Activated CD8-positive, alpha-beta T cell treated with anti-CD3 and anti-CD28 coated beads for 36 hours (primary cell): ENCODE measurements around the gene CRMP1. TPM values are rescaled to one million over a fixed set of nuclear protein-coding genes. Genes with fewer than 3 reads are reported as not detected.

Source experiments
- ATAC-seq: fragments of 200-7000 bp; cut with Tn5 transposase; one replicate; pipeline ENCODE4 v1.10.0; 2021; ENCODE audit warnings: mild to moderate bottlenecking, moderate library complexity
- CTCF ChIA-PET: fragments of 350-600 bp; sonication (Branson Sonifier 250); formaldehyde crosslinking; loops from one replicate; lab custom pipeline; 2021; ENCODE audit warnings: antibody characterized with exemption; lab: Charles Lee
- POLR2A ChIA-PET: fragments of 350-600 bp; sonication (Branson Sonifier 250); formaldehyde crosslinking; loops from one replicate; lab custom pipeline; 2021; ENCODE audit warnings: antibody characterized with exemption; lab: Charles Lee
- DNase-seq: peaks from one replicate; pipeline ENCODE4 v3.0.0-alpha.2; 2020
- H3K27ac Mint-ChIP-seq: one replicate; pipeline ENCODE4 v1.8.0; 2021; ENCODE audit warnings: mild to moderate bottlenecking, mixed read lengths
- H3K27me3 Mint-ChIP-seq: one replicate; pipeline ENCODE4 v1.8.0; 2021; ENCODE audit warnings: mixed read lengths
- H3K36me3 Mint-ChIP-seq: one replicate; pipeline ENCODE4 v1.8.0; 2021; ENCODE audit warnings: low read depth, mixed read lengths
- H3K4me1 Mint-ChIP-seq: one replicate; pipeline ENCODE4 v1.8.0; 2021; ENCODE audit warnings: low read depth, mixed read lengths
- H3K4me3 Mint-ChIP-seq: one replicate; pipeline ENCODE4 v1.8.0; 2021; ENCODE audit warnings: mild to moderate bottlenecking, moderate library complexity, mixed read lengths
- H3K9me3 Mint-ChIP-seq: one replicate; pipeline ENCODE4 v1.8.0; 2021; ENCODE audit warnings: mixed read lengths
- CTCF ChIP-seq: fragments of 200-600 bp; IDR thresholded peaks from one replicate; pipeline ENCODE4 v1.8.0; 2022; ENCODE audit warnings: antibody characterized with exemption, mild to moderate bottlenecking
- intact Hi-C: fragments of 100-400 bp; cut with micrococcal nuclease; formaldehyde crosslinking; loops from one replicate; pipeline ENCODE4 v1.10.0; 2022
- total RNA-seq, 2 experiments: library from RNA; stranded (reverse); gene quantifications; one replicate each; pipeline ENCODE4 v1.2.3, GENCODE V29; 2021

The CRMP1 gene
- total RNA-seq, 2 experiments from 2014 or later, result not detected

GRCh38 chr4:5784021-5784420 is 108.9 kb downstream of the CRMP1 start:
- TF ChIP-seq CTCF, result no peak
- ChIA-PET POLR2A (no interaction called here), CTCF (no interaction called here)
- Mint-ChIP-seq H3K4me3 (no peak overlapping the region), H3K27me3 (no peaks in the 10 kb centered on the region), H3K4me1 (no peaks in the 10 kb centered on the region), H3K36me3 (no peaks in the 10 kb centered on the region), H3K27ac (no peak overlapping the region), H3K9me3 (no peaks in the 10 kb centered on the region)
- ATAC-seq (no peak), DNase-seq (no peak)
- intact Hi-C loops, result no loop called here

- no peak for DNase-seq
- Mint-ChIP-seq H3K36me3 (no peaks in the 10 kb centered on the region), H3K27me3 (no peaks in the 10 kb centered on the region), H3K27ac (no peak overlapping the region), H3K9me3 (no peaks in the 10 kb centered on the region), H3K4me1 (no peaks in the 10 kb centered on the region), H3K4me3 (no peak overlapping the region)
- intact Hi-C loops, result no loop called here
- no peak for TF ChIP-seq CTCF
- ChIA-PET POLR2A (no interaction called here), CTCF (no interaction called here)
- ATAC-seq, result no peak
Measured at GRCh38 chr4:5783486-5783885, 109.4 kb downstream of the CRMP1 start.

- ChIA-PET CTCF (no interaction called here), POLR2A (no interaction called here)
- Mint-ChIP-seq H3K4me3 (no peak overlapping the region), H3K27me3 (no peaks in the 10 kb centered on the region), H3K36me3 (no peaks in the 10 kb centered on the region), H3K27ac (no peak overlapping the region), H3K9me3 (no peaks in the 10 kb centered on the region), H3K4me1 (no peaks in the 10 kb centered on the region)
- intact Hi-C loops, result no loop called here
- no peak for ATAC-seq
- TF ChIP-seq CTCF, result no peak
- no peak for DNase-seq
Measured at GRCh38 chr4:5782829-5783476, 109.9 kb downstream of the CRMP1 start.

- Mint-ChIP-seq H3K27ac (no peak overlapping the region), H3K36me3 (no peaks in the 10 kb centered on the region), H3K4me1 (no peaks in the 10 kb centered on the region), H3K9me3 (peaks cover 7% of the 10 kb centered on the region), H3K27me3 (no peaks in the 10 kb centered on the region), H3K4me3 (no peak overlapping the region)
- DNase-seq (no peak), ATAC-seq (no peak)
- CTCF ChIA-PET, result no interaction called here
- TF ChIP-seq CTCF, result no peak
- intact Hi-C loops, result no loop called here
- POLR2A ChIA-PET, result no interaction called here
Measured at GRCh38 chr4:5781691-5782090, 111.2 kb downstream of the CRMP1 start.

DNA sequence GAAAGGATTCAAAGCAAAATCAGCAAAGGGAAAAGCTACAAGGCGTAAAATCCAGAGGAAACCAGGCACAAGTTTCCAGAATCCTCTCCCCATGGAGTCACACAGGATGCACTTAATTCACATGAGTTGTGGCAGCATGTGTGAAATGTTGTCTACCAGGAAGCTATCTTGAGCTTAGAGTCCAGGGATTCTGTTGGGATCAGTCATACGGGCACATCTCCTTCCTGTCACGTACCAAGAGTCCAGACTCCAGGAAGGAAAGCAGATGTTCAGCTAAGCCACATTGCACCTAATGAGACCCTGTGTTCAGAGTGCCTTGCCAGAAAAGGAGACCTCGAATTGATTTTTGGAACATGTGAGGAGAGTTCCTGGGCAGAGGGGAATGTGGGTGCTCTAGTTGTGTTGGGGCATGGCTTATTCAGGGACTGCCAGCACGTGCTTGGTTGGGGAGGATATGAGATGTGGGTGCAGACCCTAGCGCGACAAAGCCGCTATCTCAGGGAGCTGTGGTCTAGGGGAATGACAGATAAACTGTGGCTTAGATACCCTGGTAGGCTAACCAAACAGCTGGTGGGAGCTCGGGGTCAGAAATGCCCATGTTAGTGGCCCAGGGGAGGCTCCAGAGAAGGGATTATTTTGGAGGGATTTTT is 111.9 kb downstream of the CRMP1 start:
- ATAC-seq (no peak), DNase-seq (no peak)
- H3K27me3 Mint-ChIP-seq, result no peaks in the 10 kb centered on the region
- POLR2A ChIA-PET, result no interaction called here
- intact Hi-C loops, result no loop called here
- H3K9me3 Mint-ChIP-seq, result peaks cover 12% of the 10 kb centered on the region
- H3K36me3 Mint-ChIP-seq, result no peaks in the 10 kb centered on the region
- CTCF ChIA-PET, result no interaction called here
- no peak overlapping the region for H3K27ac Mint-ChIP-seq
- no peaks in the 10 kb centered on the region for H3K4me1 Mint-ChIP-seq
- no peak overlapping the region for H3K4me3 Mint-ChIP-seq
- TF ChIP-seq CTCF, result no peak
